OCI-LY1 (cell line): ENCODE results near the gene PI16.

Experiments used
- H2AFZ ChIP-seq: fragments of 200-600 bp; sonication (generic), shearing (Covaris generic); 2 replicates; pipeline ENCODE4 v1.6.0; 2014; ENCODE audit warnings: antibody characterized with exemption, mild to moderate bottlenecking, low read length
- H3F3A ChIP-seq: fragments of 200-600 bp; sonication (generic), shearing (Covaris generic); 2 replicates; pipeline ENCODE4 v1.6.0; 2014; ENCODE audit warnings: mild to moderate bottlenecking, antibody characterized with exemption, low read length, moderate library complexity; ENCODE audit not compliant: insufficient read depth
- H3K27ac ChIP-seq: fragments of 200-600 bp; sonication (generic); 2 replicates; pipeline ENCODE4 v1.5.1; 2014; ENCODE audit warnings: low read length, mixed run types, mild to moderate bottlenecking, low read depth; ENCODE audit not compliant: poor library complexity, severe bottlenecking
- H3K27me3 ChIP-seq: fragments of 200-600 bp; sonication (generic); 2 replicates; pipeline ENCODE4 v1.6.0; 2014; ENCODE audit warnings: antibody characterized with exemption, mild to moderate bottlenecking, low read length, moderate library complexity; ENCODE audit not compliant: insufficient read depth
- H3K36me3 ChIP-seq: fragments of 200-600 bp; sonication (generic); 2 replicates; pipeline ENCODE4 v1.6.1; 2014; ENCODE audit warnings: mild to moderate bottlenecking, antibody characterized with exemption, low read length, moderate library complexity, mixed read lengths; ENCODE audit not compliant: insufficient read depth
- H3K4me1 ChIP-seq: fragments of 200-600 bp; sonication (generic); 2 replicates; pipeline ENCODE4 v1.5.1; 2014; ENCODE audit warnings: mild to moderate bottlenecking, low read length, moderate library complexity; ENCODE audit not compliant: insufficient read depth, severe bottlenecking
- H3K4me2 ChIP-seq: fragments of 200-600 bp; sonication (generic), shearing (Covaris generic); 2 replicates; pipeline ENCODE4 v1.6.1; 2014; ENCODE audit warnings: low read length
- H3K4me3 ChIP-seq: fragments of 200-600 bp; sonication (generic); 2 replicates; pipeline ENCODE4 v1.5.1; 2014; ENCODE audit warnings: low read length, low read depth, mild to moderate bottlenecking, mixed read lengths; ENCODE audit not compliant: poor library complexity, severe bottlenecking
- H3K79me2 ChIP-seq: fragments of 200-600 bp; shearing (Covaris generic); 2 replicates; pipeline ENCODE4 v1.6.1; 2016; ENCODE audit warnings: mixed run types, low read length, mixed read lengths; ENCODE audit not compliant: insufficient read depth
- H3K9ac ChIP-seq: fragments of 200-600 bp; sonication (generic), shearing (Covaris generic); 2 replicates; pipeline ENCODE4 v1.6.1; 2014; ENCODE audit warnings: mild to moderate bottlenecking, low read length, mixed read lengths
- H3K9me2 ChIP-seq: fragments of 200-600 bp; sonication (generic), shearing (Covaris generic); 2 replicates; pipeline ENCODE4 v1.6.1; 2014; ENCODE audit warnings: low read depth, mild to moderate bottlenecking, low read length, mixed read lengths
- H3K9me3 ChIP-seq: fragments of 200-600 bp; shearing (Covaris generic); 2 replicates; pipeline ENCODE4 v1.6.1; 2014; ENCODE audit warnings: low read length, mixed read lengths
- H4K20me1 ChIP-seq: fragments of 200-600 bp; sonication (generic), shearing (Covaris generic); 2 replicates; pipeline ENCODE4 v1.6.0; 2016; ENCODE audit warnings: mild to moderate bottlenecking, low read length; ENCODE audit not compliant: insufficient read depth
- CTCF ChIP-seq: fragments of 200-600 bp; sonication (generic), shearing (Covaris generic); IDR thresholded peaks from 2 replicates; pipeline ENCODE4 v1.5.1; 2017; ENCODE audit warnings: mild to moderate bottlenecking, antibody characterized with exemption, low read length, moderate library complexity, mixed read lengths
- EZH2 ChIP-seq: fragments of 200-600 bp; sonication (generic), shearing (Covaris generic); IDR thresholded peaks from 2 replicates; pipeline ENCODE4 v1.8.0; 2017; ENCODE audit warnings: borderline replicate concordance, mixed run types, mild to moderate bottlenecking, antibody characterized with exemption, low read length, moderate library complexity, mixed read lengths

PI16 gene

GRCh38 chr6:36907781-36908180 lies 46.8 kb upstream of the PI16 start:
- Histone ChIP-seq H3F3A (no peaks in the 10 kb centered on the region), H3K4me2 (no peak overlapping the region), H3K27me3 (no peaks in the 10 kb centered on the region), H4K20me1 (no peaks in the 10 kb centered on the region), H3K79me2 (no peaks in the 10 kb centered on the region), H2AFZ (no peak overlapping the region), H3K9ac (no peak overlapping the region), H3K36me3 (peaks cover 75% of the 10 kb centered on the region), H3K4me3 (no peak overlapping the region), H3K9me3 (no peaks in the 10 kb centered on the region), H3K4me1 (no peaks in the 10 kb centered on the region), H3K9me2 (no peaks in the 10 kb centered on the region), H3K27ac (no peak overlapping the region)
- TF ChIP-seq CTCF: no peak
- no peak for TF ChIP-seq EZH2

GRCh38 chr6:36908747-36909146 lies 45.8 kb upstream of the PI16 start:
- Histone ChIP-seq H3K4me2 (no peak overlapping the region), H3K4me3 (no peak overlapping the region), H2AFZ (no peak overlapping the region), H3K9me3 (no peaks in the 10 kb centered on the region), H3K27me3 (no peaks in the 10 kb centered on the region), H3K79me2 (no peaks in the 10 kb centered on the region), H3K36me3 (peaks cover 73% of the 10 kb centered on the region), H3K9ac (no peak overlapping the region), H4K20me1 (no peaks in the 10 kb centered on the region), H3F3A (no peaks in the 10 kb centered on the region), H3K4me1 (no peaks in the 10 kb centered on the region), H3K9me2 (no peaks in the 10 kb centered on the region), H3K27ac (no peak overlapping the region)
- no peak for TF ChIP-seq CTCF
- no peak for TF ChIP-seq EZH2

DNA sequence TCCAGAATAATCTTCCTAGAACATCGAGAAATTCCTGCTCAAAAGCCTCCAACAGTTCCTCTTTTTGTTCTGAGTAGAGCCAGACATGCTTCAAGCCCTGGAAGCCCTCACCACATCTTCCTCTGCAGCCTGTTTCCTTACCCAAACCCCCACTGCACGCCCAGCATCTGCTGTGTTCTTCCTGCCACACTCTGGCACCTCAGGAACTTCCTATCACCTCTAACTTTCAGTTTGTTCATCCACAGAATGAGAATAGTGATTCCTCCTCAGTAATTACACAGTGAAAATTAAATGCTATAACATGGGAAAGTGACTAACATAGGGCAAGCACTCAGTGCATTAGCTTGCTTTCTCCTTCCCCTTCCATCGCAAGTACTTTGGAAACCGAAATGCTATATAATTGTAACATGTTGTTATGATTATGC lies 42.5 kb upstream of the PI16 start:
- no peak overlapping the region for H3K4me3 ChIP-seq
- H3K27ac ChIP-seq: no peak overlapping the region
- H4K20me1 ChIP-seq: no peaks in the 10 kb centered on the region
- no peaks in the 10 kb centered on the region for H3K9me2 ChIP-seq
- no peak overlapping the region for H2AFZ ChIP-seq
- no peak overlapping the region for H3K9ac ChIP-seq
- H3K4me1 ChIP-seq: no peaks in the 10 kb centered on the region
- peaks cover 74% of the 10 kb centered on the region for H3K36me3 ChIP-seq
- no peak overlapping the region for H3K4me2 ChIP-seq
- TF ChIP-seq CTCF: no peak
- no peak for TF ChIP-seq EZH2
- H3K27me3 ChIP-seq: no peaks in the 10 kb centered on the region
- no peaks in the 10 kb centered on the region for H3K9me3 ChIP-seq
- H3K79me2 ChIP-seq: no peaks in the 10 kb centered on the region
- H3F3A ChIP-seq: no peaks in the 10 kb centered on the region
